ENCODE measurements around the gene ZNF195.

Gene ZNF195

GRCh38 chr11:3346587-3346986, 32.4 kb downstream of the ZNF195 start:
- TF ChIP-seq, protein P1, sequence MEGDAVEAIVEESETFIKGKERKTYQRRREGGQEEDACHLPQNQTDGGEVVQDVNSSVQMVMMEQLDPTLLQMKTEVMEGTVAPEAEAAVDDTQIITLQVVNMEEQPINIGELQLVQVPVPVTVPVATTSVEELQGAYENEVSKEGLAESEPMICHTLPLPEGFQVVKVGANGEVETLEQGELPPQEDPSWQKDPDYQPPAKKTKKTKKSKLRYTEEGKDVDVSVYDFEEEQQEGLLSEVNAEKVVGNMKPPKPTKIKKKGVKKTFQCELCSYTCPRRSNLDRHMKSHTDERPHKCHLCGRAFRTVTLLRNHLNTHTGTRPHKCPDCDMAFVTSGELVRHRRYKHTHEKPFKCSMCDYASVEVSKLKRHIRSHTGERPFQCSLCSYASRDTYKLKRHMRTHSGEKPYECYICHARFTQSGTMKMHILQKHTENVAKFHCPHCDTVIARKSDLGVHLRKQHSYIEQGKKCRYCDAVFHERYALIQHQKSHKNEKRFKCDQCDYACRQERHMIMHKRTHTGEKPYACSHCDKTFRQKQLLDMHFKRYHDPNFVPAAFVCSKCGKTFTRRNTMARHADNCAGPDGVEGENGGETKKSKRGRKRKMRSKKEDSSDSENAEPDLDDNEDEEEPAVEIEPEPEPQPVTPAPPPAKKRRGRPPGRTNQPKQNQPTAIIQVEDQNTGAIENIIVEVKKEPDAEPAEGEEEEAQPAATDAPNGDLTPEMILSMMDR (IDR thresholded peaks at IDR 0.05; ENCODE audit: low read depth, low read length), result no peak

DNA sequence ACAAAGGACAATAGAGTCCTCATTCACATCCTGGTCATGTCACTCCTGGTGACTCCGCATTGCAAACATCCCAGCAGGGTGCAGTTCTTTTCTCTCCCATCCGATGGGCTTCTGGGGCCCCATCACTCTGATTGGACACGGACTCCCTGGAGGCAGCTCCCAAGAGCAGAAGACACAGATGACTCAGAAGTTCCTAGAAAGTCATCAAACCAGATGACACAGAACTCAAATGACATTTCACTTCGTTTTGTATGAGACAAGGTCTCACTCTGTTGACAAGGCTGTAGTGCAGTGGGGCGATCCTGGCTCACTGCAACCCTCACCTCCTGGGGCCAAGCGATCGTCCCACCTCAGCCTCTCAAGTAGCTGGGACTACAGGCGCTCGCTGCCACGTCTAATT, 33.2 kb downstream of the ZNF195 start:
- TF ChIP-seq, protein P1 (IDR thresholded peaks at IDR 0.05; ENCODE audit: low read depth, low read length), result no peak
- DNase-seq (ENCODE audit: extremely low read depth, low read depth), result no peak

More at GRCh38 chr11:3346587-3346986, 32.4 kb downstream of the ZNF195 start:
- DNase-seq (ENCODE audit: extremely low read depth, low read depth), result no peak

DNA sequence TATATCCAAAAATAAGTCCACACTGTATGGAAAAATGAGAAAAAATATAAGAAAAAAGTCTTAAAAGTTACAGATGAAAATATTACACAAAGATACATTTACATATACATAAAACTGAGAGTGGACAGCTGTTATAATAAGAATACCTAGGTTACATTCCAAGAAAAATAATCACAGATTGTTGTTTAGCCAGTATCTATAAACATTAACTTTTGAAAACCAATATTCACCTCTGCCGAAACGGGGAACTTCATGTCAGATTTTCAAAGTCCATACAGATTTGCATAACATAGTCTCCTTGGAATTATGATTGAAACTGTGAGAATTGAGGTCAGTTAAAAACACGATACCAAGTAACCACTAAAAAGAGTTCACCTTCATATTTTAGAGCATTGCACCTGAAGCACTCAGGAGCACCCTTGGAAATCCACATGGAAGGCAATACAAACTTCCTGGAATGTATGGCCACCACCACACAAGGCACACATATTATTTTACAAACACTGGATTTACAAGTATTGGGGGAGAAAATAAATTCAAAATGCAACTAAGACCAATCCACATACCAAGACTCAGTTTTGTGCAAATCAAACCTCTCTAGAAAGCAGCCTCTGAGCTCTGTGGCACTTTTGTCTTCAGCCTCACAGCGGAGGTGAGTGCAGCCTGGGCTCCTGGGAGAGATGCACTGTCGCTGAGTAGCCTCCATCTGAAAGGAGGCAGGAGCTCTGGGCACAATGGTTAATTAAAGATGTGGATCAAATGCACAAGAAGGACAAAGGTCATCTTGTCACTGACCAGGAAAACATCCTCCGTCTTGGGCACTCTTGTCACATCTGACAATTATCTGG, 34.4 kb downstream of the ZNF195 start:
- no peak for DNase-seq (ENCODE audit: extremely low read depth, low read depth)
- TF ChIP-seq, protein P1 (IDR thresholded peaks at IDR 0.05; ENCODE audit: low read depth, low read length), result no peak

- DNase-seq (ENCODE audit: extremely low read depth, low read depth), result no peak
- TF ChIP-seq, protein P1 (IDR thresholded peaks at IDR 0.05; ENCODE audit: low read depth, low read length), result no peak
Measured at GRCh38 chr11:3342709-3343108, 36.2 kb downstream of the ZNF195 start.

- TF ChIP-seq, protein P1 (IDR thresholded peaks at IDR 0.05; ENCODE audit: low read depth, low read length), result peak; percentile 53
- no peak for DNase-seq (ENCODE audit: extremely low read depth, low read depth)
Measured at GRCh38 chr11:3341298-3341697, 37.6 kb downstream of the ZNF195 start.

DNA sequence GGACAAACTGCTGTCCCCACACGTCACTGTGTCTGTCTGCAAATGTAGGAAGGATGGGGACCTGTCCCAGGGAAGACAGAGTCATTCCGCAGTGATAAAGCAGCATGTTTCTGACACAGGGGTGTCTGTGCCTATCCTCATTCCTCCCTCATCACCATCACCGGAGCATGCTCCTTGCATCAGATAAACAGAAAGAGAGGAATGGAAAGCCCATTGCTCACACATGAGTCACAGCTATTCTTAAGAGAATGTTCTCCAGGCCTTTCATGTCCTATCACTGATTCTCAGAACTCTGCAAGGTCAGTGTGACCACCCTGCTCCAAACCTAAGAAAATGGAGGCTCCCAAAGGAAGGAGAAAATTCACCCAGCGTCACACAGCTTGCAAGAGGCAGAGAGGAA, 38.9 kb downstream of the ZNF195 start:
- TF ChIP-seq, protein P1 (IDR thresholded peaks at IDR 0.05; ENCODE audit: low read depth, low read length), result no peak
- DNase-seq (ENCODE audit: extremely low read depth, low read depth), result peak; percentile 27

- no peak for DNase-seq (ENCODE audit: extremely low read depth, low read depth)
Measured at GRCh38 chr11:3339340-3339624, 39.7 kb downstream of the ZNF195 start.

More at GRCh38 chr11:3339340-3339624, 39.7 kb downstream of the ZNF195 start:
- TF ChIP-seq, protein P1 (IDR thresholded peaks at IDR 0.05; ENCODE audit: low read depth, low read length), result no peak

Measured in AG09319 (cell line).